Testis (tissue), 3 donors: Measurements from ENCODE around the gene HAO2. TPM values are rescaled to one million over a fixed set of nuclear protein-coding genes. Genes with fewer than 3 reads are reported as not detected.
"Not testable (repeated sequence)": the region's sequence is repeated elsewhere in the genome, so short reads cannot be mapped to it uniquely, and the experiment has no call there.

Experiments
- DNase-seq: peaks from one replicate; pipeline ENCODE4 v3.0.0-alpha.2; 2019
- H3K27ac ChIP-seq, 2 donors: fragments of 200-600 bp; sonication (generic); one replicate each; pipeline ENCODE4 v1.5.1; 2019
- H3K27me3 ChIP-seq: fragments of 200-600 bp; sonication (generic); one replicate; pipeline ENCODE4 v1.5.1; 2019
- H3K36me3 ChIP-seq: fragments of 200-600 bp; sonication (generic); one replicate; pipeline ENCODE4 v1.5.1; 2017; ENCODE audit warnings: low read depth; ENCODE audit errors: missing control alignments
- H3K4me1 ChIP-seq: fragments of 200-600 bp; sonication (generic); one replicate; pipeline ENCODE4 v1.5.1; 2019
- H3K4me3 ChIP-seq, 2 donors: fragments of 200-600 bp; sonication (generic); one replicate each; pipeline ENCODE4 v1.5.1; 2017 to 2019
- H3K9me3 ChIP-seq: fragments of 200-600 bp; sonication (generic); one replicate; pipeline ENCODE4 v1.5.1; 2017
- POLR2A ChIP-seq: fragments of 450-650 bp; IDR thresholded peaks from one replicate; pipeline ENCODE4 v1.6.1; 2017; ENCODE audit warnings: antibody characterized with exemption, mild to moderate bottlenecking, moderate library complexity
- WGBS, 2 donors: methylation state at CpG; one replicate each; pipeline ENCODE4 v1.1.5; 2018; 5-methylcytosine and 5-hydroxymethylcytosine counted together
- intact Hi-C: fragments of 100-400 bp; cut with DNase I; formaldehyde crosslinking; loops from one replicate; pipeline ENCODE4 v1.15.1; 2023; ENCODE audit warnings: low total_unique reads
- polyA plus RNA-seq: library from polyadenylated mRNA; stranded (reverse); fragments of 350-450 nt; fragmentation: Illumina TruSeq; extraction: RNeasy Lipid Tissue Mini Kit (QIAGEN cat#74804); gene quantifications from one replicate; pipeline ENCODE4 v1.2.3, GENCODE V29; 2014; ENCODE audit warnings: low read depth, low replicate concordance; ENCODE audit not compliant: insufficient read depth
- total RNA-seq, 2 donors: library from RNA; depleted of rRNA; stranded (reverse); fragments of >200 nt; gene quantifications; one replicate each; pipeline ENCODE4 v1.2.3, GENCODE V29; 2016
- TF ChIP-seq, protein P1 (sequence below), 3 experiments: fragments of 450-650 bp in 2 of 3; fragments of 200-600 bp in 1 of 3; sonication (generic) in 1 of 3; IDR thresholded peaks; one replicate each; pipeline ENCODE4 v1.5.1; 2016 to 2019; ENCODE audit warnings: antibody characterized with exemption in 3 of 3, mild to moderate bottlenecking in 2 of 3, moderate library complexity in 1 of 3

HAO2 gene
- total and polyA plus RNA-seq, 3 donors from 2014 or later: not detected

DNA sequence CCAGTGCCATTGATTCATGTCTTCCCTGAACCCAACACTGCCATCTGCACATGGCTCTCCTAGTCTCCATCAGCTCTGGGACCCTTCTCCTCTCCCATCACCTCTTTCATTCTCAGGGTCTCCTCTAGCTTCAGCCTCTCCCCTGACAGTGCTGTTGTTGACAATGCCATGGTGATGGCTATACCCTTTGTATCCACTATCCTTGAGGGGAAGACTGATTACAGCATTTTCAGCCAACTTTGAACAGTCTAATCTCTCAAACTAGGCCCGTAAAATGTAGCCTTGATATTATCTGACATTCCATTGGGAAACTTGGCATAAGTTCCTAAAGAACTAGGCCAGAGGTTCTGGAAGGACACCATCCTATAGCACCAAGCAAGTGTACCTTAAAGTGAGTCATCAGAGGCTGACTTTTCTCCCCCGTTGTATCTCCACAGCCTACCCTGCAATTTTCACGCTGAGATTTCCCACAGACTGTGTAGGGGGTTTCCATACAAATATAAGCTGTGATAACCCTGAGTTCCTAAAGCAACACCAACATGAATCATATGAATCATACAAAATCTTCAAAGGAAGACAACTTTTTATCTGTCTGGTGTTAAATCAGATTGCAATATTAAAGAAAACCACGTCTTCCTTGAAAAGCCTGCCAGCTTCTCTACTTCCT lies 5.8 kb downstream of the HAO2 start:
- TF ChIP-seq, protein P1, sequence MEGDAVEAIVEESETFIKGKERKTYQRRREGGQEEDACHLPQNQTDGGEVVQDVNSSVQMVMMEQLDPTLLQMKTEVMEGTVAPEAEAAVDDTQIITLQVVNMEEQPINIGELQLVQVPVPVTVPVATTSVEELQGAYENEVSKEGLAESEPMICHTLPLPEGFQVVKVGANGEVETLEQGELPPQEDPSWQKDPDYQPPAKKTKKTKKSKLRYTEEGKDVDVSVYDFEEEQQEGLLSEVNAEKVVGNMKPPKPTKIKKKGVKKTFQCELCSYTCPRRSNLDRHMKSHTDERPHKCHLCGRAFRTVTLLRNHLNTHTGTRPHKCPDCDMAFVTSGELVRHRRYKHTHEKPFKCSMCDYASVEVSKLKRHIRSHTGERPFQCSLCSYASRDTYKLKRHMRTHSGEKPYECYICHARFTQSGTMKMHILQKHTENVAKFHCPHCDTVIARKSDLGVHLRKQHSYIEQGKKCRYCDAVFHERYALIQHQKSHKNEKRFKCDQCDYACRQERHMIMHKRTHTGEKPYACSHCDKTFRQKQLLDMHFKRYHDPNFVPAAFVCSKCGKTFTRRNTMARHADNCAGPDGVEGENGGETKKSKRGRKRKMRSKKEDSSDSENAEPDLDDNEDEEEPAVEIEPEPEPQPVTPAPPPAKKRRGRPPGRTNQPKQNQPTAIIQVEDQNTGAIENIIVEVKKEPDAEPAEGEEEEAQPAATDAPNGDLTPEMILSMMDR (IDR thresholded peaks at IDR 0.05): no peak
- no peak for TF ChIP-seq POLR2A
- intact Hi-C loops: no loop called here
- 30 to 43% methylated on average over 4 of the region's 4 CpGs for WGBS, 2 donors

DNA sequence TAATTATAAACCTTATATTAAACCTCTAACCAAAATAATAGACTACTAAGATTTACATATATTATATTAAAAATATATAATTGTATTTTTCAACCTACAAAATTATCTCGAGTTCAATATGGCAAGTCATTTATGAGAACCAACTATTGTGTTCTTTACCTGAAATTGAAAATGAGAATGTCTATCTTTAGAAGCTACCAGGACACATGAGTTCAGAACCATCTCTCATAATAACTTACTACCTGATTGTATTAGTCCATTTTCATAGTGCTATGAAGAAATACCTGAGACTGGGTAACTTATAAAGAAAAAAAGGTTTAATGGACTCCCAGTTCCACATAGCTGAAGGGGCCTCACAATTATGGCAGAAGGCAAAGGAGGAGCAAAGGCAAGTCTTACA lies 6.8 kb downstream of the HAO2 start:
- 93 to 97% methylated on average over 1 of the region's 1 CpG for WGBS, 2 donors
- no peak overlapping the region for H3K4me3 ChIP-seq
- DNase-seq: no peak
- no peaks in the 10 kb centered on the region for H3K9me3 ChIP-seq
- no peaks in the 10 kb centered on the region for H3K36me3 ChIP-seq
- no peak overlapping the region for H3K27ac ChIP-seq
- TF ChIP-seq POLR2A: no peak
- TF ChIP-seq, protein P1 (IDR thresholded peaks at IDR 0.05): no peak
- intact Hi-C loops: no loop called here
- no peaks in the 10 kb centered on the region for H3K27me3 ChIP-seq
- peaks cover 17% of the 10 kb centered on the region for H3K4me1 ChIP-seq

More for the DNA sequence above, 5.8 kb downstream of the HAO2 start:
- no peaks in the 10 kb centered on the region for H3K9me3 ChIP-seq
- no peak overlapping the region for H3K27ac ChIP-seq
- DNase-seq: no peak
- peaks cover 10% of the 10 kb centered on the region for H3K4me1 ChIP-seq
- H3K4me3 ChIP-seq: no peak overlapping the region
- no peaks in the 10 kb centered on the region for H3K36me3 ChIP-seq
- H3K27me3 ChIP-seq: no peaks in the 10 kb centered on the region

DNA sequence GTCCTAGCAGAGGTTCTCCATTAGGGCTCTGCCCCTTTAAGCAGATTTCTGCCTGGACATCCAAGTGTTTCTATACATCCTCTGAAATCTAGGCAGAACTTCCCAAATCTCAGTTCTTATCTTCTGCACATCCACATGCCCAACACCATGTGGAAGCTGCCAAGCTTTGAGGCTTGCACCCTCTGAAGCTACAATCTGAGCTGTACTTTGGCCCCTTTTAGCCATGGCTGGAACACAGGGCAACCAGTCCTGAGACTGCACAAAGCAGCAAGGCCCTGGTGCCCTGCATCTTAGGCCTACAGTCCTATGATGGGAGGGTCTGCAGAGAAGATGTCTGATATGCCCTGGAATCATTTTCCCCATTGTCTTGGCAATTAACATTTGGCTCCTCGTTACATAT lies 8.0 kb downstream of the HAO2 start:
- DNase-seq: no peak
- WGBS, 2 donors: 97 to 100% methylated on average over 1 of the region's 1 CpG
- TF ChIP-seq, protein P1 (IDR thresholded peaks at IDR 0.05): no peak
- TF ChIP-seq POLR2A: no peak
- intact Hi-C loops: no loop called here
- no peaks in the 10 kb centered on the region for H3K36me3 ChIP-seq
- H3K27me3 ChIP-seq: no peaks in the 10 kb centered on the region
- H3K4me3 ChIP-seq: no peak overlapping the region
- H3K9me3 ChIP-seq: no peaks in the 10 kb centered on the region
- no peak overlapping the region for H3K27ac ChIP-seq
- H3K4me1 ChIP-seq: peaks cover 17% of the 10 kb centered on the region

DNA sequence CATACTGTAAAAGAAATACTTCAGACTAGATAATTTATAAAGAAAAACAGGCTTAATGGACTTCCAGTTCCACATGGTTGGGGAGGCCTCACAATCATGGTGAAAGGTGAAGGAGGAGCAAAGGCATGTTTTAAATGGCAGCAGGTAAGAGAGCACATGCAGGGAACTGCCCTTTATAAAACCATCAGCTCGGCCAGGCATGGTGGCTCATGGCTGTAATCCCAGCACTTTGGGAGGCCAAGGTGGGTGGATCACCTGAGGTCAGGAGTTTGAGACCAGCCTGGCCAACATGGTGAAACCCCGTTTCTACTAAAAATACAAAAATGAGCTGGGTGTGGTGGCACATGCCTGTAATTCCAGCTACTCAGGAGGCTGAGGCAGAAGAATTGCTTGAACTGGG lies 9.0 kb downstream of the HAO2 start:
- H3K4me1 ChIP-seq: peaks cover 17% of the 10 kb centered on the region
- DNase-seq, H3K27me3 ChIP-seq, H3K36me3 ChIP-seq, intact Hi-C loops, H3K27ac ChIP-seq, H3K9me3 ChIP-seq, H3K4me3 ChIP-seq: not testable (repeated sequence)
- 89 to 92% methylated on average over 2 of the region's 2 CpGs for WGBS, 2 donors

DNA sequence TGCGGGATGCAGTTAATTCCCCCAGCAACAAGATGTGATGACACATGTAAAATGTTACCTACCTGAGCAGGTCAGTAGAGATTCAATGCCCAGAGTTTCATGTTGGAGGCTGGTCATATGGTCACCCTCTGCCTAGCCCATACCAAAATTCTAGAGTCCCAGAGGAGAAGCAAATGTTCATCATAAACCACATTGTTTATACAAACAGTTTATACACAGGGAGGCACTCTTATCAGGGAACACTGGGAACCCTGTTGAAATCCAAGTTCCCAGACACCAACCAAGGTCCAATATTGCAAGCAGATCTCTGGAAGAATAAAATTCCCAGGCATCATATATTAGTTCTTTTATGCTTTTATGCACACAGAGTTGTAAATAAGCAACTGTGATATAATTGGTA lies 10.5 kb downstream of the HAO2 start:
- intact Hi-C loops: no loop called here
- TF ChIP-seq, protein P1 (IDR thresholded peaks at IDR 0.05): no peak
- TF ChIP-seq POLR2A: no peak
- peaks cover 13% of the 10 kb centered on the region for H3K4me1 ChIP-seq
- H3K27me3 ChIP-seq: no peaks in the 10 kb centered on the region
- no peak for DNase-seq
- no peak overlapping the region for H3K4me3 ChIP-seq
- H3K36me3 ChIP-seq: no peaks in the 10 kb centered on the region
- H3K27ac ChIP-seq: no peak overlapping the region
- whole genome bisulfite sequencing, 2 donors: 75 to 100% methylated on average over 1 of the region's 1 CpG
- H3K9me3 ChIP-seq: no peaks in the 10 kb centered on the region
